ENCODE data around the gene SLC38A8.

DNA sequence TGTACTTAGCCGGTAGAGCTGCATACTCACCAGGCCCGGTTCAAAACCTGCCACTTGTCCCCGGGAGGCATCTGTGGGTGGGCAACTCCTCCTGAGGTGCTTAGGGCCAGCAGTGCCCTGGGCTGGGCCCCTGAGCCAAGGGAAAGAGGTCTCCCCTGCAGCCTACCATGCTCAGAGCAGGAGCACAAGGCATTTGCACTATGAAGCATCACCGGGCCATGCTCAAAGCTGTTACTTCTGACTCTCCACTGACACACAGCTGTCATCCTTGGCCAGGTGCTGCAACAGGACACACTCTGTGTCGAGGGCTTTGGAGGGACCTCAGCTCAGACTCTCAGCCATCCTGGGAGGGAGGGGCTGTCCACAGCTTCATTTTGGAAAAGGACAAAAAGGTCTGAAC lies 37.2 kb downstream of the SLC38A8 start:
- TF ChIP-seq CTCF (IDR thresholded peaks at IDR 0.05; ENCODE audit: poor library complexity) (no peak), EZH2 (IDR thresholded peaks at IDR 0.05; ENCODE audit: borderline replicate concordance) (no peak)

Data from hepatocyte (in vitro differentiated cells).